H7 (cell line): Measurements from ENCODE around the gene DIDO1. TPM values are rescaled to one million over a fixed set of nuclear protein-coding genes. Genes with fewer than 3 reads are reported as not detected.

ENCODE experiments used
- DNase-seq: peaks from one replicate; pipeline ENCODE4 v3.0.0; 2012
- H3K27me3 ChIP-seq: 2 replicates; pipeline ENCODE4 v1.6.0; 2011; ENCODE audit warnings: mild to moderate bottlenecking, low read length; ENCODE audit not compliant: control insufficient read depth, insufficient read depth
- H3K36me3 ChIP-seq: replicated peaks from 2 replicates; pipeline ENCODE4 v1.5.1; 2011; ENCODE audit warnings: low read length; ENCODE audit not compliant: control insufficient read depth, insufficient read depth
- H3K4me3 ChIP-seq: 2 replicates; pipeline ENCODE4 v1.5.1; 2011; ENCODE audit warnings: low read depth, mild to moderate bottlenecking, control low read depth, low read length, moderate library complexity; ENCODE audit not compliant: insufficient read depth
- total RNA-seq: library from RNA; depleted of rRNA; stranded (reverse); fragments of >200 nt; shearing (Covaris generic); gene quantifications from 2 replicates; pipeline ENCODE4 v1.2.3, GENCODE V29; 2014

The DIDO1 gene
- total RNA-seq, 1 experiment from 2014 or later, result 53.2 TPM

DNA sequence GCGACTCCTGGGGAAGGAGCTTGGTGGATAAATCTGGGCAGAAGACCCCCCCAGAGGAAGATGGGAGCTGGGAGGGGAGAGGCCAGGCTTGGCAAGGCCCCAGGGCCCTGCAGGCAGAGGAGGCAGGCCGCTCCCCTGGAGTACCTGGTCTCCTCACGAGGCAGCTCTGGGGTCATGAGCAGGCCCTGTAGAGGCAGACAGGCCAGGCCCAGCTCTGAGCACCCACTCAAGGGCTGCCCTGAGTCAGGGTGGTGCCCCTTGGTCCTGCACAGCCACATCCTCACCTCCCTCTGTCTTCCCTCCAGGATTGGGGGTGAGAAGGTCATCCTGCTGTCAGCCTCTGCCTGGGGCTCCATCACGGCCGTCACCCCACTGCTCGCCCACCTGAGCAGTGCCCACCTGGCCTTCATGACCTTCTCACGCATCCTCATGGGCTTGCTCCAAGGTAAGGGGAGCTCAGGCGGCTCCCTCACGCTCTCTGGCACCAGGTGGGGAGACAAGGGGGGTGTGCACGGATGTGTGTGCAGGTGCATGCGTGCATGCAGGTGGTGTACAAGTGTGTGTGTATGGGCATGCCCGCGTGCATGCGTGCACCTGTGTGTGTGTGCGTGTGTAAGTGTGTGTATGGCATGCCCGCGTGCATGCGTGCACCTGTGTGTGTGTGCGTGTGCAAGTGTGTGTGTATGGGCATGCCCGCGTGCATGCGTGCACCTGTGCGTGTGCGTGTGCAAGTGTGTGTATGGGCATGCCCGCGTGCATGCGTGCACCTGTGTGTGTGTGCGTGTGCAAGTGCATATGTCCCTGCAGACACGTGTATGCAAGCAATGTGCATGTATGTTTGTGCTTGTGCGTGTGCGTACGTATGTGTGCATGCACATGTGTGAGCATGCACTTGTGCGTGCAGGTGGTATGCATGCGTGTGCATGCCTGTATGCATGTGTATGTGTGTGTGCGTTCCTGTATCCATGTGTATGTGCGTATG is 31.1 kb upstream of the DIDO1 start:
- Histone ChIP-seq H3K36me3 (peaks cover 6% of the 10 kb centered on the region), H3K27me3 (no peaks in the 10 kb centered on the region), H3K4me3 (no peak overlapping the region)
- no peak for DNase-seq

DNA sequence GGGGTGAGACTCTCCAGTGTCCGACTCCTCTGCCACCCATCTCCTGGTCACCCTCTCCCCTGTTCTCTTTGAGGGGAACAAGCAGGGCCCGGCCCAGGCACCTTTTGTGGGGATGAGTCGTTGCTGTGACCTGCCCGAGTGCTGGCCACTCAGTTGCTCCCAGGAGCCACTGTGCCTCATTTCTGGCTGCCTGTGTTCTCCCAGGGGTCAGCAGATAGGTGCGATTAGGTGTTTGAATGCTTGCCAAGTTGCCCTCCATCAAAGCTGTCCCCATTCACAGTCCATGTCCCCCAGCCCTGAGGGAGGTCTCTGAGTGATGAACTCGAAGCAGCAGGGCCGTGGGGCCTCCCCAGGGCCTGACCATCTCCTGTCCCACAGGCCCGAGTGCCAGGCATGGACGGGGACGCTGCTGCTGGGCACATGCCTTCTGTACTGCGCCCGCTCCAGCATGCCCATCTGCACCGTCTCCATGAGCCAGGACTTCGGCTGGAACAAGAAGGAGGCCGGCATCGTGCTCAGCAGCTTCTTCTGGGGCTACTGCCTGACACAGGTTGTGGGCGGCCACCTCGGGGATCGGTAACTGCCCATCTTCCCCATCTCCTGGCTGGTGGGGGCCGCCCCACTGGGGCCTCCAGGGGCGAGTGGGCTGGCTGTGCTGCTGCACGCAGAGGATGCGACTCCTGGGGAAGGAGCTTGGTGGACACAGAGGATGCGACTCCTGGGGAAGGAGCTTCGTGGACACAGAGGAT is 30.3 kb upstream of the DIDO1 start:
- H3K36me3 ChIP-seq, result peaks cover 4% of the 10 kb centered on the region
- no peak for DNase-seq
- no peaks in the 10 kb centered on the region for H3K27me3 ChIP-seq
- no peak overlapping the region for H3K4me3 ChIP-seq

DNA sequence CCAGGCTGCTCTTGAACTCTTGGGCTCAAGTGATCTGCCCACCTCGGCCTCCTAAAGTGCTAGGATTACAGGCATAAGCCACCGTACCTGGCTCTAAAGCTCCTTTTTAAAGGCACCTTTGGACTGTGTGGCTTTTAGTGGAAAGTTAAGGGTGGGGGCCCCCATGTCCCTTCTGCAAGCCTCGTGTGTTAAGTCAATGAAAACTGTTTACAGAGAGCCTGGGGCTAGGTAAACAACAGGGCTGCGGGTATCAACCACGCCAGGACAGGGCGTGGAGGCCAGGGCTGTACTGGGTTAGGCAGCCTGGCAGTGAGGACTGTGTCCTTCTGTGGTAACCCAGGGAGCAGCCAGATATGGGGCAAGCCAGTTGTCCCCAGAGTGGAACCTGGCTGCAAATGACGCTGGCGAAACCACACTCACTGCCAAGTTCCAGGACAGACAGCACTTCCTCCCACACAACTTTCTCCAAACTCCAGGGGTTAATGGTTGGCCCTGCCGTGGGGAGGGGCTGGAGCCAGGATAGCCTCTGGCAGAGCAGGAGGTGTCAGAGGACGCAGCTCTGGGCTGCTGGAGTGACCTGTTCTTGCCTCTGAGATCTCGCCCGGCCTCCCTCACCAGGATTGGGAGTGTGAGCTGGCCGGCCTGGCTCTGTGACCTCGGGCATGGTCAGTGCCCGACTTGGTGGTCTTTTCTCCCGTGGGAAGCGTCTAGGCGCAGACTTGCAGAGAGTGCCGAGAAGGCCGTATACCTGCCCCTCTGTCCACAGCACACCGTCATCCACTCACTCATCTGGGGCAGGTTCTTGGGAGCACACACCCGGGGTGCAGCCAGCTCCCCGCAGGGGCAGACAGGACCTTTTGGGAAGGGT is 29.4 kb upstream of the DIDO1 start:
- H3K27me3 ChIP-seq, result no peaks in the 10 kb centered on the region

DNA sequence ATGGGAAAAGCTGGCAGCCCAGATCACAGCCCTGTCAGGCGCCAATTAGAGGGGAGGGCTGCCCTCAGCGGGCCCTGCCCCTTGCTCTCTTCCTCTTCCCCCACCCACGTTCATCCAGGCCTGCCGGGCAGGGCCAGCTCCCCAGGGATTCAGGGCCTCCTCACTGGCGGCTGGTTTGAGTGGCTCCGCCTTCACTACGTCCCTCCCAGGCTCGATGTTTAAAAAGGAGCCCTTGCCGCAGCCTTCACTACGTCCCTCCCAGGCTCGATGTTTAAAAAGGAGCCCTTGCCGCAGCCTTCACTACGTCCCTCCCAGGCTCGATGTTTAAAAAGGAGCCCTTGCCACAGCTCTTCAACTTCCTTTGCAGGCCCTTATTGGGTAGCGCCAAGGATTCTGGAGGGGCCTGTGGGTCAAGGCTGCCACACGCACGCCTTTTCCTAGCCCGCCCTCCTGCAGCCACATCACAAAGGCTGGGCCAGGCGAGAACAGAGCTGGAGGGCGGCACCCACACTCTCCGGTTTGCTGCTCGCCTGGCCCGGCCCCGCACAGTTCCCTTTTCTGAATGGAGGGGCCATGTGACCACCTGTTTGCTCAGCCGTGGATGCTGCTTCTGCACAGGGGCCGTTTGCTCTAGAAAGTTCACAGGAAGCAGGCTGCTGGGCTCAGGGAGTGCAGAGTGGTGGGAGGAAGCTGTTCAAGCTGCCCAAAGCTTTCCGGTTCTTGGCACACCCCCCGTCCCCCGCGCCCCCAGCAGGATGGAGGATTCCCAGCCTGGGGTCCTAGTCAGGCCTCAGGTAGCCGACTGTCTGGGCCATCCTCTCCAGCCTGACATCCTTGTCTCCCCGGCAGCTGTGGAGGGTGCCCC is 27.8 kb upstream of the DIDO1 start:
- H3K36me3 ChIP-seq, result peaks cover 15% of the 10 kb centered on the region
- H3K4me3 ChIP-seq, result peak overlapping the region; percentile 54
- DNase-seq, result peak; percentile 89
- no peaks in the 10 kb centered on the region for H3K27me3 ChIP-seq

More for the DNA sequence above, 29.4 kb upstream of the DIDO1 start:
- DNase-seq, result peak; percentile 44
- Histone ChIP-seq H3K36me3 (peaks cover 4% of the 10 kb centered on the region), H3K4me3 (no peak overlapping the region)

DNA sequence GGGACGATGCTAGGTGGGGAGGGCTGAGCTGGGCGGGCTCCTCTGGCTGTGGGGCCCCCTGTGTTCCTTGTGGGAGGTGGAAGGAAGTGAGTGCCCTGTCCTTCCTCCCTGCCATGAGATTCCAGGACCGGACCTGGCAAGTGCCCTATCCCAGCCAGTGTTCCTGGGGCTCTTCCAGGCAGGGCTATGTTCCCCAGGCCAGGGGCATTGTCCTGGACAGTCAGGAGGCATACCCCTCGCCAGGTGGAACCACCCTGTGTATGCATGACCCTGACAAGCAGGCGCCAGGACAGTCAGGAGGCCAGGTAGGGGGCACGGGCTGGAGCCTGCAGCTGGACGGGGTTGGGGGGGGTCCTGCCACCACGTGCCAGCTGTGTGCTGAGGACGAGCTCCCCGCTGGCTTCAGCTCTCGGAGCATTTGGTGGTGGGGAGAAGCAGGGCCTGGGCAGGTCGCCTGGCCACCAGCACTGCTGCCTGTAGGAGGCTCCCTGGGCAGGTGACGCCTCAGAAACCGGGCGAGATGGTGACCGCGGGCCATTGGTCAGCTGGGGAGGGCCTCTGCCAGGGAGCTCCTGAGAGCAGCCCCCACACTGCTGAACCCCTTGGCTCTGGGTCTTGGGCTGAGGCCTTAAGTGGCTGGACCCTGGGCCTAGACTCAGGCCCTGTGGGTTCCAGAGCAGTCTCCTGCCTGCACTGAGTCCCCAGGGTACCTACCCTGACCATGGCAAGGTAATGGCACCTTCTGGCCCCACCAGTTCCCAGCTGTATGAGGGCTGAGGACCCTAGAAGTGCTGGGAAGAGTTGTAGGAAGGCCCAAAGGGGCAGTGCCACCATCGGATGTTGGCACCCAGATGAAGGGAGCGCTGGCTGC is 26.9 kb upstream of the DIDO1 start:
- Histone ChIP-seq H3K4me3 (peak overlapping the region; percentile 54), H3K27me3 (no peaks in the 10 kb centered on the region), H3K36me3 (peaks cover 21% of the 10 kb centered on the region)
- peak; percentile 76 for DNase-seq

DNA sequence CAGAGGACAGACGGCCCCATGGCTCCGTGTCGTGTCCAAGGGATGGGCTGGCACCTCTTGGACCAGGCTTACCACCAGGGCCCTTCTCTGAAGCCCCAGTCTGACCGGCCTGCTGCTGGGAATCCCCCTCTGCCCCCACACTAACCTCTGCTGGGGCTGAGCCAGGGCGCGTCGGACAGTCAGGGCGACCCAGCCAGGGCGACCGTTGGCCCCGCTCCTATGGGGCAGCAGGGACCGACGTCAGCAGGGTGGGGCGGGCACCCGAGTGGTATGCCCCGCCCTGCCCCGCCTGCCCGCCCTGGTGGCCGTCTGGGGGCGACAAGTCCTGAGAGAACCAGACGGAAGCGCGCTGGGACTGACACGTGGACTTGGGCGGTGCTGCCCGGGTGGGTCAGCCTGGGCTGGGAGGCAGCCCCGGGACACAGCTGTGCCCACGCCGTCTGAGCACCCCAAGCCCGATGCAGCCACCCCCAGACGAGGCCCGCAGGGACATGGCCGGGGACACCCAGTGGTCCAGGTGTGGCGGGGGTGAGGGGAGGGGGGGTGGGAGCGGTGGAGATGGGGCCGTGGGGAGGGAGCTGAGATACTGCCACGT is 26.2 kb upstream of the DIDO1 start, which contains the start of gene SLC17A9:
SLC17A9 (plus strand) TSS at position 337 of the 595 bp plus-strand sequence; CDS start at position 459, 122 bp downstream.
- peaks cover 22% of the 10 kb centered on the region for H3K36me3 ChIP-seq
- peak within 1 kb of the TSS; percentile 54 for H3K4me3 ChIP-seq
- DNase-seq, result peak; percentile 96
- H3K27me3 ChIP-seq, result no peaks in the 10 kb centered on the region

DNA sequence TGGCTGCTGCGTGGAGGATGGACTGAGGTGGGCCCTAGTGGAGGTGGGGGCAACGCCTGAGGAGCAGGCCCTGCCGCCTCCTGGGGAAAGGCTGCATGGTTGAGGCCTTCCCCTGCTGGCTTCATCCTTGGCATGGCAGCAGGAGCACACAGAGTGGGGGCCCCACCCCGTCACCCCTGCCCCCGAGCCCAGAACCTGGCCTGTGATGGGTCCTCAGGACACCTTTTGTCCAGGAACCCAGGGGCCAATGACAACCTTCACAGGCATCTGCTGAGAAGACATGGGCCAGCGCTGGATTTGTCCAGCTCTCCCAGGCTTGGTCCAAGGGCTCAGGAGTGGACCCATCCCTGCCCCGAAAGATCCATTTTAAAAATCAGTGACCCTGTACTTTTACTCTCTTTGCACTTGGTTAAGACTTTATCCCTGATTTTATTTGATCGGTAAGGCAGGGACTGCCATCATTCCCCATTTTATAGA is 25.6 kb upstream of the DIDO1 start:
- Histone ChIP-seq H3K4me3 (peak overlapping the region; percentile 54), H3K27me3 (no peaks in the 10 kb centered on the region), H3K36me3 (peaks cover 27% of the 10 kb centered on the region)
- peak; percentile 63 for DNase-seq

DNA sequence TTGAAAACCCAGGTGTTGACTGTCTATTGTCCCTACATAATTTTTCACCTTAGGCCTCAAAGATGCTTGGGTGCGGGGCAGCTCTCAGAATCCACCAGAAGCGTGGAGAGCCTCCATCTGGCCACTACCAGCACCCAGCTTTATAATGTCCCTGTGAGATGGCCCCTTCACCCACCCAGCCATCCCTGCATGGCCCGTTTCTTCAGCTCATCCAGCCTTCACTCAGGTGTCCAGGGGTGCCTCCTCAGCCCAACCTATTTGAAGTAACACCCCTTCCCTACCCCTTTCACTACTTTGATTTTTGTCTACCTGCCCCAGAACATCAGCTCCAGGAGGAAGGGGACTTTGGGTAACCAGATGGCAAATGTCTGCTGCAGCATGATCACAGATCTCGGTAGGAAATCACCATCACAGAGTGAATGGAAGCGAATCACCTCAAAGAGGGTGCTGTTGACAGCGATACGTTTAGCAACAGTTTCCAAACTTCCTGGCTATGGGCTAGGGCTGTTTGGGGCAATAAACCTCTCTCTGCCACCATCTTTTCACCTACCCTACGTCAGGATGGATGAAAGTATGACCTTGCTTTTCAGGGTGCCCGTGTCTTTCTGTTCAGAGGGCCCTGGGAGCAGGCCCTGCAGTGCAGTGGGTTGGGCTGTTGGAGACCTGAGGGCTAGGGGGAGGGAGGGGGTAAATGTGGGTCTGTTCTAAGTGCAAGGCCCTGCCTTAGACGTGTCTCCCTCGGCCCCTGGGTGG is 25.0 kb upstream of the DIDO1 start:
- Histone ChIP-seq H3K4me3 (no peak overlapping the region), H3K36me3 (peaks cover 30% of the 10 kb centered on the region), H3K27me3 (no peaks in the 10 kb centered on the region)
- DNase-seq, result no peak

DNA sequence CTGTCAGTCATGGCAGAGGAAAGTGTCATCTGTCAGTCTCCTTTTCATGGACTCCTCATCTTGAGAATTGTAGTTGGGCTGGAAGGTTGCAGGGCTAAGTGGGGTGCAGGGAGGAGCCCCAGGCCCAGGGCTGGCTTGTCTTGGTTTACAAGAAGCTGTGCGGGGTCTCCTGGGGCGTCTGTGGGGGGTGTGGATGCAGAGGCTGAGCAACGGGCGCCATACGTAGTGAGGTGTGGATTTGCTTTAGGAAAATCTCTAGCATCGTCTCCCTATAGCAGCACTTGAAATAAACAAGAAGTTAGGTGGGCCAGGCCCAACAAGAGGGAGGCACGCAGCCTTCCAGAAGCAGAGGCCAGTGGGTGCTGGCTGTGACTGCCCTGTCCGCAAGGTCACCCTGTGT is 24.4 kb upstream of the DIDO1 start:
- Histone ChIP-seq H3K4me3 (no peak overlapping the region), H3K36me3 (peaks cover 36% of the 10 kb centered on the region), H3K27me3 (no peaks in the 10 kb centered on the region)
- DNase-seq, result no peak

DNA sequence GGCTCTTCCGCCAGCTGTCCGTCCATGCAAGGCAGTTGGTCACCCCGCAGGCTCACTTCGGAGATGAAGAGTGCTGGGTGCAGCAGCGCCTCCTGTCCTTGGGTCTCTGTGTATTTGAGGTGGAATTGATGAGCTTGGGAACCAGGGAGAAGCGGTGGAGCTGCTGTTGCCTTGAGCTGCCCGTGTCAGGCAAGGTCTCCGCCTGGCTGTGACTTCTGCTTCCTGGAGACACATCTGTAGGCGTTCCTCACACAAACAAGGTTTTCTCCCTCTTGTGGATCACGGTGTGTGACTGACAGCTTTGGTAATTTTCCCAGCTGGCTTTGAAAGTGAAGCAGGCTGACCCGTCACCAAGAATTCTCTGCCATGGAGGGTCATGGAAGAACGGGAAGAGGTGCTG is 23.7 kb upstream of the DIDO1 start:
- peak; percentile 51 for DNase-seq
- Histone ChIP-seq H3K4me3 (no peak overlapping the region), H3K27me3 (no peaks in the 10 kb centered on the region), H3K36me3 (peaks cover 42% of the 10 kb centered on the region)

DNA sequence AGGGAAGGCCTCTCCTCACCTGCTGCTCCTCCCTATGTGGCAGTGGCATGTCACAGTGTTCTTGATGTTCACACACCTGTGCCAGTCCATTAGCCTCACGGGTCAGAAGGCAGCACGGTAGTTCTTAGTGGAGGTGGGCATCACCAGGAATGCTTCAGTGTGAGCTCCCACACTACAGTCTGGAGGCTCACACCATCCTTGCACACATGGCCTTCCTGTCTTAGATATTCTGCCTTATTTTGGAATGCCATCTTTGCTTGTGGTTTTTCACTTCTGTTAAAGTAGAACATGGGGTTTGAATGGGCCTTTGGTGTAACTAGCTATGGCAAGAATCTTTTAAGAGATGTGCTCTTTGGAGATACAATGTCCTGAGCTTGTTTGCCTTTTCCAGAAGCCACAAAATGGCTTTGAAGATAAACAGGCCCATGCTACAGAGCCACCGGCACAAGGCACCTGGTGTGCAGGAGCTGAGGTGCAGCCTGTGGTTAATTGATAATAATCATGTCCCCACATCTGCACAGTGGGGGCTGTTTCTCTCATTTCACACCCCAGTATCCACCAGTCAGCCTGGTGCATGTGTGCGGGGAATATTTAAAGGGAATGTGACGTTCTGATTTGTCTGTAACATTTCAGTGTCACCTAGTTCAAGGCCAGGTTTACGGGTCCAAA is 23.0 kb upstream of the DIDO1 start:
- Histone ChIP-seq H3K4me3 (no peak overlapping the region), H3K27me3 (no peaks in the 10 kb centered on the region), H3K36me3 (peaks cover 48% of the 10 kb centered on the region)
- no peak for DNase-seq
